Hematopoietic multipotent progenitor cell treated with erythropoietin and hydrocortisone succinate and interleukin-3 and kit ligand, for 17 days (in vitro differentiated cells): ENCODE results near the gene ARHGAP24.
"Not testable (repeated sequence)": the region's sequence is repeated elsewhere in the genome, so short reads cannot be mapped to it uniquely, and the experiment has no call there.

ENCODE experiments used
- DNase-seq: peaks from one replicate; pipeline ENCODE4 v3.0.0-alpha.2; 2015; ENCODE audit warnings: low spot score

The ARHGAP24 gene

DNA sequence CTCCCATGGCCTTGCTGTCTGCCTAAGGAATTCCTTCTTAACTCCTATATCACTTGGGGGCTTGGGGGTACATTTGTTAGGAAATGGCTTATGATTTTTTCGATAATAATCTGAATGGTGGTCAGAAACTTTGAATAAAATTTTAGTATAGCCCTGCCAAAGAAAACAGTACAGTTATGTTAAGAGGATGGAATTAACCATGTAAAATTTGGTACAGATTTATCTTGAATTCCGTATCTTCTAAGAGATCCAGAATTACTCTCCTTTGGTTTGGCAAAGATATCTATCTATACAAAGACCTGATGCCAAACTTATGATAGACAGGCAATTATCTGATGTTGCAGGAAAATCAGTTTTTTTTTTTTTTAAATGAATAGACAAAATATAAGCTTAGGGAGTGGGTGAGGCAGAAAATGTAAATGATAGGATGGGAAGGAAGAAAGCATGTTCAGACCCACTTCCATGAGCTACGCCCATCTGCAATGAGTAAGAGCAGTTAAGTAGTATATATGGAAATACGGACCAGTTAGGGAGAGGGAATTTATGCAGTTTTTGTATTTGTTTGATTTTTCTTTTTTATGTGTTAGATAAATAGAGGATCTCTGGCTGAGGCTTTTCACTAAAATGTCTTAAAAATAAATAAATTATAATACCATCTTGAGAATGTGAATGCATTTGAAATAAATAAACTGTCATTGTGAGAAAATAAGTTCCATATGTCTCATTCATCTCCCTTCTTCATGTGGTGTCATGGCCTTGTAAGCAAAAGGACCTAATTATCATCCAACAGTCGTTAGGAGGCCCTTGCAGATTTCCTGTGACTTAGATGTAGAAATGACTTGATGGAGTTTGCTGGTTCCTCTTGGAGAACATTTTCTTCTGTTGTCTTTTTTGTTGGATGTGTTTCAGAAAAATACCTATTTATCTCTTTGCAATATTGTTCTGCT is 389.6 kb downstream of the ARHGAP24 start:
- no peak for DNase-seq

DNA sequence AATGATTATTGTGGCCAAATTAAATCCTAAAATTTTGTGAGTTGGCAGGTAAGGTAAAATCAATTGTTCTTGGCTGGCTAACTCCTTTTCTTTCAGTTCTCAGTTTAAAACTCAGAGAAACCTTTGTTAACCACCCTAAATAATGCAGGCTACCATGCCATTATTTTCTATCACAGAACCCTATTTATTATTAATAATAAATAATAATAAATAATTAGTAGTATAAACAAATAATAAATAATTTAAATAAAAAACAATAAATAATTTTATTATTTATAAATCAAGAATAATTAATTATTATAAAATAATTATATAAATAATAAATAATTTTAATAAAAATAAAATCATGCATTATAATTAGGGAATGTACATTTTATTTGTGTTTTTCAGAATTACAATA is 390.3 kb downstream of the ARHGAP24 start:
- no peak for DNase-seq

DNA sequence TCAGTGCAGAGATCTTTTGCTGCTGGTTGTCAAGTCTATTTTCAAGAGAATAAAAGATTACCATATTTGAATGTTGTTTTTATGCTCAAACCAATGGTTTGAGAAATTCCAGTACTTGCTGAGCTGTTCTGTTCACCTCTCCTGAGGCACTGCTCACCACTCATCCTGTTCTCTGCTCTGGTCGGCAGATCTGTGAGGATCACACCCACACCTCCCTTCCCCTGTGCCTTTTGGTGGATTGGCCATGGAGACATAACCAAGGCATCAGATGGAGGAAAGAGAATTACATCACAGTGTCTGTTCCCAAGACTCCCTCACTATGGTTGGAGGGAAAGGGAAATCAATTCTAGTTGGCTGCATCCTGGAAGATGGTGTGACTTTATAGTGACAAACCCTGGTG is 391.6 kb downstream of the ARHGAP24 start:
- no peak for DNase-seq

DNA sequence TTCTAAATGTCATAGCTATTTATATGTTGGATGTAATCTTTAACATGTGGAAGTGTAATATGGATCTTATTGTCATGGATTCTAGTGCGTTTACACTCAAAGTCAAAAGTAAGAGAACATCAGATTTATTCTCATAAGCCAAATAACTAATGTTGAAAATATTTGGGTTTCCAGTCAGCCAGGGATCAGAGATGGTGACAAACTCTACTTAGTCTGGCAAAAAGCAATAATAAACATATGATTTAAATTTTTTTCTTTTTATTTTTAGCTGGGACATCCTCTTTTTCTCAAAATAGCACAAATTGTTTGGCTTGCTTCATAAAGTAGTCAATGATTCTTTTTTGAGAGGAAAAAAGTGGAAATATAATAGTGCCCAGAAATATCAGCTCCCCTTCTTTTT is 392.3 kb downstream of the ARHGAP24 start:
- DNase-seq: no peak

DNA sequence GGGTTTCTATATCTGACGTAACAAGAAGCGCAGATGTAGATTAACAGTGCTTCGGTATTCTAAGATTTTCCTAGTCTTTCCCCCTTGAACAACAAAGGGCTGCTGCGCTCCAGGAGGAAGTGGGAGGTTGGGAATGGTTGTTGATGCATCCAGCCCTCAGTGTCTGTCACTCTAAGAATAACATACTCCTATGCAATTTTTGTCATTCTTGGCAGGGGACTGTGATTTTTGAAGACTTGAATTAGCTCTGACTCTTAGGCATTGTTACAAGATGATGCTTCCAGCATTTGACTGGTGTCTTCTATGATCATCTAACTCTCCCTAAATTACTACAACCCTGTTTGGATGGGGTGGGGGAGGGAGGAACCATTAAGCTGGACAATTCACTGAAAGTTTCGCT is 394.2 kb downstream of the ARHGAP24 start:
- DNase-seq: no peak

DNA sequence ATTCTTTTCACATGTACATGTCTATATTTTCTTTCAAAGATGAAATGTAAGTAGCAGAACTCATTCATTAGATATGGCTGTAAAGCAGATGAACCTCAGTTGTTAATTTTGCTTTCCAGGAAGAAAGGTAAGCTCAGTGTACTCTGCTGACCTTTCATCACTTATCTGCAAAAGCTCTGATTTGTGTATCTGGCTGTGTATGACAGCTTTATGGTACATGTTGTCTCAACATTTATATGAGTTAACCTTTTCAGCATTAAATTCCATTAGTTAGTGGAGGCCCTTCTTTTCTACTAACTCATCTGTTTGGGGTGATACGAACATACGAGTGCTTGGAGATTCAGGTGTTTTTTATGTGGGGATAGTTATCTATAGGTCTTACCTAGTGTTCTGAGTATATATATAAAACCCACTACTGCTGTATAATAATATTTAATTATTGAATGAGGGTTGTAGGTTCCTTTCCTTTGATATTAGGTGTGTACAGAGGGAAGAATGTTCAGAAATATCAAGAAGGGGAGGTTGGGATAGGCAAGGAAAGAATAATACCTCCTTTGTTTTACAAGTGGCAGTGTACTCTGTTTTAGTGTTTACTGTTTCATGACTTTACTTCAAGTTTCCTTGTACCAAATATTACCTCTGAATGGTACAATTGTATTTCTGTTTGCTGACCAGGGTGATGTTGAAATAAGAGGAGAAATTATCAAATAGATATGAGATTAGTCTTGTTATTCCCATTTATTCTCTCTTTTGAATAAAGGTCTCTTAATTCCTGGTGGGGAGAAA is 395.5 kb downstream of the ARHGAP24 start:
- DNase-seq: no peak

DNA sequence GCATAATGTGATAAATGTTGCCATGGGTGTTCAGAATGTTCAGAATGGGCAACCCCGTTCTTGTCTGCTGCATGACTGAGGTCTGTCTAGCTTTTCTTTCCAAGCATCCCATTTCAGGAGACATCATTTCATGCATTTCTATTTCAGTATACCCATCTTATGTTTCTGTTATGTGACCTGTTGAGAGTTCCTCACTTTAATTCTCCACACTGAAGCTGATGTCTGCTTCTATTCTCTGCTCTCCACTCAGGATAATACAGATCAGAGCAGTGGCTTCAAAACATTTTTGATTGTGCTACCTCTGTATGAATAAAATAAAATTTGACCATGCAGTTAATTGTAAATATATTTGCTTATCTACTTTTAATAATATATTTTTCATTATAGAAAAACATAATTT is 398.6 kb downstream of the ARHGAP24 start:
- no peak for DNase-seq

DNA sequence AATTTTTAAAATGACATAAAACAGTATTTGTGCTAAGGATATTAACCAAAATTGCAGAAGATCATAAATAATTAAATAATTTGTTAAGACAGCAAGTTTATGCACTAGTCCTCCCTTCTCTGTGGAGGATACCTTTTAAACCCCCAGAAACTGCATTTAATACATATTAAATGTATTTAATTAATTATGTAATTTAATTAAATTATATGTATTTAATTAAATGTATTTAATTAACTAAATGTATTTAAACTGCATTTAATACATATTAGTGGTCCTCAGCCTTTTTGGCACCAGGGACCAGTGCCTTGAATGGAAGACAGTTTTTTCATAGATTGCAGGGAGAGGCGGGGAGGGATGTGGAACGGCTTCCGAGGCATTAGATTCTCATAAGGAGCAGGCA is 404.6 kb downstream of the ARHGAP24 start:
- DNase-seq: no peak

DNA sequence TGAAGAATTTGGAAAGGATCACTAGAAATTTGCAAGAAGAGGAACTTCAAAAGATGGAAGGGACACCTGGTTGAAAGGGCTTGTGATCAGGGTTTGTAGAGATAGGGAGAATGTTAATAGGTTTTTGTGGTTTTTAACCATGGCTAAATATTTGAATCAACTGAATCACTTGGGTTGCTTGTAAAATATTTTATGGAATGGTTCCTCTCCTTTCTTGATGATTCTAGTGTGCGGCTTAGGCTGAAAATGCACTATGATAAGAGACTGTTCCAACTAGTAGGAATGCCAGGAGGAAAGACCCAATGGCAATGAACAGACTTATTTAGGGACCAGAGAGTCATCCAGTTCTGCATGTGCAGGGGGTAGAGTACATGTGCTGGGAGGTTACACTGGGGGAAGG is 408.2 kb downstream of the ARHGAP24 start:
- DNase-seq: no peak

DNA sequence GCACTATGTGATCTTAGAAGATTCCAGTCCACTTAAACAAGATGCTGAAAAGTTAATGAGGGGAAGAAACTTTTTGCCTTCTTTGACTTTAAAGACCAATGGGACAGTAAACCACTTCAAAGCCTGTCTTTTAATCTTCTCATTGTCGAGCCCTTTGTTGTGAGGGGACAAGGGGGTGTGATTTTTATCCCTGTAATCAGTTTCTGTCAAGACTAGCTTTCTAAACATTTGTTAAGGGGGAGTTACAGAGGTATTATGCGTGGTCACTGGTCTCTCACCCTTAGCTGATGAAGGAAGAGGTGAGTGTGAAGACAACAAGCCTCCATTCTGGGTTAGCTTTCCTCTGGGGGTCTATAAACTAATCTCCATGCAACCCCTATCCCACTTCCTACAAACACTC is 409.3 kb downstream of the ARHGAP24 start:
- DNase-seq: no peak

DNA sequence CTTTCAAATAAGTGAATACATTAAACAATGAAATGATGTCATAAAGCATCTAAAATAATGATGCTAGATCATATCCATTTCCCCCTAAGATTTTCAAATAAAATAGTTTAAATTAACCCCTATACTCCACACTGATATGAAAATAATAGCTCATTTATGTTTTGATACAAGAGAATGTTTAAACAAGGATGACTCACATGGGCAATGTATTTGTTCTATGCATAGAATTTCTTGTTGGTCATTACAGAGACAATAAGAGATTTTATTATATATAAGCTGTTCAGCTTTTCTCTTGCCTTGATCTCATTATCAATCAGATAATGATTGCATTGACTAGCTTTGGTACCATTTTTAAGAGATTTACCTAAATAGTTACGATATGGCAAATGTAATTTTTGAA is 411.7 kb downstream of the ARHGAP24 start:
- DNase-seq: no peak

DNA sequence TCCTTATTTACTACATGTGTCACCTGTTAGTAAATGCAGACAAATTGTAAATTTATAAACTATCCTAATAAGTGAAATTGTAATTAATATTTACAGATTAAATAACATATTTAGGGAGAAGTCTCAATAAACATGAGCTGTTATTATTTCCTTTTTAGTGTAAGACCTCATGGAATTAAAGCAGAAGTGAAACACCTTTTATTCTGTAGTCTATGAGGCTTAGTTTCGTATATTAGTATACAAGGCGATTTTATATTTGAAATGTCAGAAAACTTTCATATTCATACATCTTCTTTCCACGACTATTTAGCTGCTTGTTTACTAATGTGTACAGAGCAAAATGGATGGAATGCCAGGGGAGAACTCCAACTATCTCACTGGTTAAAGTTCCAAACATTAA is 414.4 kb downstream of the ARHGAP24 start:
- no peak for DNase-seq

DNA sequence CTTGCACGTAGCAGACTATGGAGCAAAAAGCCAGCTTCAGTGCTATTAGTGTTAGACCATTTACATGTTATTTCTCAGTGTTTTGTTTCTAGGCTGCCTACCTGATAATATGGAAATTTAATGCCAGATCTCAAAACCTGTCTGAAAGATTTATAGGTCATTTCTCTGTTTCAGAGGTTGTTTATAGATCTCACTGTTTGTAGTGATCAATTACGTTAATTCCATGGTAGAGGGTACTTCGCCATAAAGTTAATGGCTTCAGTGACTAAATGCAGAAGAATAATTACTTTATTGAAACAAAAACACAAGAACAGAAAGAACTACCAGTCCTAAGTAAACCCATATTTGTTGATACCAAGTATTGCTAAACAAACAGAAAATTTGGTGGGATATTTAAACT is 420.8 kb downstream of the ARHGAP24 start:
- no peak for DNase-seq

DNA sequence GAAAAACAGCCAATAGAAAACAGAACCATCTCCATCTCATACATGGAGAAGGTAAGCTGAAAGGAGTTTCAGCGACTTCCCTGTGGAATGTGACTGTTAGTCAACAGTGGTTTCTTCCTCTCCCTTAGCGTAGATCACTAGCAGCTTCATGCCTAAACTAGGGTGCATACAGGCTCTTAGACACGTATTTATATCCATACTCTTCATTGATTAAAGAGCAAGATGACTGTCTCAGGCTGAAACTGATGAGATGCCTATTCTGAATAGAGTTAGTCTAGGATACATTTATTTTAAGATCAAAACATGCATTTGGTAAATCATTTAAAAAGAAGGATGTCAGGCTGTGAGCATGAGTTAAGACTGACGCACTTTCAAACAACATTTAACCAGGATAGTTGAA is 423.3 kb downstream of the ARHGAP24 start:
- no peak for DNase-seq

DNA sequence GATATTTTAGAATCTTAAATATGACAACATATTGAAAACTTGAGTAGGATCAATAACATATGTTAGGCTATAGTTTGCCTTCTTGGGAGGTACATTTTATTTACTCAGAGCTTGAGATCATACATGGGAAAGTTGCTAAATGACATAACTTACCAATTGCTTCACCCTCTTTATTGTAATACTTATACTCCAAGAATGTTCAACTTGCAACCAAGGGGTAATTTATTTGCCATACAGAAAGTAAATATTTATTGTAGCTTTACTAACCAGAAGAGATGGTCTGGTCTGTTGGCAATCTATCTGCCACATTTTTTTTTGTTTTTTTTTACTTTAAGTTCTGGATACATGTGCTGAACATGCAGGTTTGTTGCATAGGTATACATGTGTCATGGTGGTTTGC is 426.6 kb downstream of the ARHGAP24 start:
- no peak for DNase-seq

DNA sequence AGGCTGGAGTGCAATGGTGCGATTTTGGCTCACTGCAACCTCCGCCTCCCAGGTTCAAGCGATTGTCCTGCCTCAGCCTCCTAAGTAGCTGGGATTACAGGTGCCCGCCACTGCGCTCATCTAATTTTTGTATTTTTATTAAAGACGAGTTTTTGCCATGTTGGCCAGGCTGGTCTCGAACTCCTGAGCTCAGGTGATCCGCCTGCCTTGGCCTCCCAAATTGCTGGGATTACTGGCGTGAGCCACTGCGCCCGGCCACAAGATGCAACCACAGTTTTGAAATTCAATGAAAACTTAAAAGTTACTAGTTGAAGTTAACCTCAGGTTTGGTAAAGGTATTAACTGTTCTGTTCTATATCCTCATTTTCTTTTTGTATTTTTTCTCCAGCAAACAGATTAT is 427.7 kb downstream of the ARHGAP24 start:
- not testable (repeated sequence) for DNase-seq

DNA sequence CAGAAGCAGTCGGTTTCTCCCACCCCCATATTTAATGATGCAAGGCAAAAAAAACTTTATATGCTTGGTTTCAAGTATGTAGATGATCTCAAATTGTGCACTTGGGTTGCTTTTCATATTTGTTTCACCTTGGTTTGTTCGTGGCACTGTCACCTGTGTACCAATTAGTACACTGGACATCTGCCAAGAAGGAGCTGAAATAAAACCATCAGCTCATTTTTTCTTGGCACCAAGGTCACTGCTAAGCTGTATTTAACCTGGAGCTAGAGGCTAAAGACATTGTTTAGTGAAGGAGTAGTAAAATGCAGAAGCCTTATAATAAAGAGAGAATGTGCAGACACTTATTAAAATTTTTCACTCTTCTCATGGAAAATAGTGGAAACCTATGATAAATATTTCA is 430.8 kb downstream of the ARHGAP24 start:
- DNase-seq: no peak

DNA sequence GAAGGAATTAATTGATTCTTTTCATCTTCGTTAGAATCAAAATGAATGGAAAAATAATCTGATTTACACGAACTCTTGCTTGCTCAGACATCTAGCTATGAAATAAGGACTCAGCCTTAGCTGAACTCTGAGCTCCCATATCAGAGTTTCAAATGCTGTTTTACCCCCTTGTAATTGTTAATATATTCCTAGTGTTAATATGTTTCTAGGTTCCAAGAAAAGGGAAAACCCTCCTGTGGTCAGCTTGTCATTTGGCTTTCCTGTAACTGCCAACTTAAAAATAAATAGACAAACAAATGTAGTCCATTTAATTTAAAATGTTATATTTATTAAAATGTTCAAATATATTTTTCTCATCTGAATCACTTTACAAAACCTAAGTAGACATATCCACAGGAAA is 432.1 kb downstream of the ARHGAP24 start:
- DNase-seq: no peak

DNA sequence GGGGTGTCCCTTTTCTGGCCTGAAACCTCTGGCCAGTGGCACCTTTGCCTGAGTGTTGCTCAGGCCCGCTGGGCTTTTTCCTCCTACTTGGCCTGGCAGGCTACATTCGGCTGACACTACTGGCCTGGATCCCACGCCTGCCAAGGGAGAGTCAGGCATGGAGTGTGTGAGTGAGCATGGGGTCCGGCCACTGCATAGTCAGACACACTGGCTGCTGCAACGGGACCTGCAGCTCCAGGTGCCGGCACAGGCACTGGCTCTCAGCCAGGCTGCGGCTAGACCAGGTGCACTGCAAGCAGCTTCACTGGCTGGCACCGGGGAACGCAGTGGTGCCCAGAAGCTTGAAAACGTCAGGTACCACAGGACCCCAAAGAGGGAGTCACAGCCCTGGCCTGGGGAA is 434.9 kb downstream of the ARHGAP24 start:
- DNase-seq: no peak

DNA sequence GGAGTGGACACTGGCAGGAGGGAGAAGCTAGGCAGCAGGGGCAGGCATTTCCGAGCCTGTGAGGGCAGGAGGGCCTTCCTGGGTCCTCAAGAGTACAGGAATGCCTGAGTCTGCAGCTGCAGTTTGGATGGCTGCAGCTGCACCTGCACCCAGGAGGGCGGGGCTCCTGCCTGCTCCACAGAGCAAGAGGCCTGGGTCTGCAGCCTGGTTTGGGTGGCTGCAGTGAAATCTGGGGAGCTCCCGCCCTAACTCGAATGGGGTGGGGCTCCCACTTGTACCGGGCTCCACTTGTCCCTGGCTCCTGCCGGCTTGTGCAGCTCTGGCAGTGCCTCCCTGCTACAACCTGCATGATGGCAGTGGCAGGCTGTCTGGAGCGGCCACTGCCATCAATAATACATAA is 436.0 kb downstream of the ARHGAP24 start:
- no peak for DNase-seq

DNA sequence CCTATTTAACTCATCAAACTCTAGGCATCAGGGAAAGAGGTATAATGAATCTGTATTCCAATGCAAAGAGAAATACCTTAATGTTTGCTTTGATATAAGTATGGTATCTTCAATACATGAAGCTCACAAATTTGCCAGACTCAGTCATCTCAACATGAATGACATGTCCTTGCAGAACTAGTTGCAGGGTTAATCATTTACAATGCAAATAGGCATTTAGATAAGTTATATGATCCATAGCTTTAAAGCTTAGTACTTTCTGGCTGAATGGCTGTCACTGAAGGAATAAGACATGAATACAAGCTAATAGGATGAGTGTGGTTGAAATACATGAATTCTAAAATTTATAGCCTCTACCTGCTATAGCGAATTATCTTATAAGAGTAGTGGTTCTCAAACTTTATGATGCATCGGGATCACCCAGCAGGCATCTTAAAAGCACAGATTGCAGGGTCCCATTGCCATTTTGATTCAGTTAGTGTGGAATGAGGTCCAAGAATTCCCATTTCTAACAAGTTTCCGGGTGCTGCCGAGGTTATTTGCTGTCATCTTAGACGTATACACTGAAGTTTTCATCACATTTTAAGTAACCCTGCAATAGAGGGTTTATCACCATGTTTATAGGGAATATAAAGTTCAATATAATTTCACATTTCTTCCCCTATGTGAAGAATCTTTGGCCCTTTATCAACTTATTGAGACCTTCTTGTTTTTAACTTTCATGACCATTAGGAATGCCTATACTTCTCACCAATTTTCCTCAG is 439.2 kb downstream of the ARHGAP24 start:
- DNase-seq: no peak

DNA sequence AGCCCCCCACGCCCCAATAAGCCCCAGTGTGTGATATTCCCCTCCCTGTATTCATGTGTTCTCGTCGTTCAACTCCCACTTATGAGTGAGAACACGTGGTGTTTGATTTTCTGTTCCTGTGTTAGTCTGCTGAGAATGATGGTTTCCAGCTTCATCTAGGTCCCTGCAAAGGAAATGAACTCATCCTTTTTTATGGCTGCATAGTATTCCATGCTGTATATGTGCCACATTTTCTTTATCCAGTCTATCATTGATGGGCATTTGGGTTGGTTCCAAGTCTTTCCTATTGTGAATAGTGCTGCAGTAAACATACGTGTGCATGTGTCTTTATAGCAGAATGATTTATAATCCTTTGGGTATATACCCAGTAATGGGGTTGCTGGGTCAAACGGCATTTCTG is 440.6 kb downstream of the ARHGAP24 start:
- DNase-seq: not testable (repeated sequence)
